KG1 (cell line): ENCODE results near the gene MYO5C.

Experiments
- DNase-seq: peaks from one replicate; lab custom pipeline; 2025; lab: John Stamatoyannopoulos, UW

Gene MYO5C

GRCh38 chr15:52143873-52144272, 151.7 kb downstream of the MYO5C start:
- no peak for DNase-seq
